Activated CD8-positive, alpha-beta memory T cell treated with anti-CD3 and anti-CD28 coated beads for 24 hours (primary cell): ENCODE measurements around the gene RALY.
A peak's percentile ranks its signal among the peaks of the same experiment; 100 is the strongest.
"Not testable (repeated sequence)": the region's sequence is repeated elsewhere in the genome, so short reads cannot be mapped to it uniquely, and the experiment has no call there.

ENCODE experiments used
- DNase-seq: peaks from one replicate; pipeline ENCODE4 v3.0.0-alpha.2; 2020

RALY gene

GRCh38 chr20:34018166-34018565 is 24.5 kb downstream of the RALY start:
- no peak for DNase-seq

GRCh38 chr20:34022151-34022838 is 28.6 kb downstream of the RALY start:
- DNase-seq: no peak

- DNase-seq: no peak
Observed at GRCh38 chr20:34022839-34023234, 29.1 kb downstream of the RALY start.

- no peak for DNase-seq
Observed at GRCh38 chr20:34023937-34024722, 30.4 kb downstream of the RALY start.

GRCh38 chr20:34024723-34025351 is 31.1 kb downstream of the RALY start:
- DNase-seq: no peak

- DNase-seq: not testable (repeated sequence)
Observed at GRCh38 chr20:34028013-34028412, 34.3 kb downstream of the RALY start.

GRCh38 chr20:34029415-34029814 is 35.7 kb downstream of the RALY start:
- no peak for DNase-seq

- DNase-seq: no peak
Observed at GRCh38 chr20:34030456-34030855, 36.7 kb downstream of the RALY start.

GRCh38 chr20:34033903-34034302 is 40.2 kb downstream of the RALY start:
- DNase-seq: no peak

GRCh38 chr20:34037121-34037520 is 43.4 kb downstream of the RALY start:
- DNase-seq: peak; percentile 76

GRCh38 chr20:34037767-34038166 is 44.1 kb downstream of the RALY start:
- no peak for DNase-seq

GRCh38 chr20:34040300-34040995 is 46.7 kb downstream of the RALY start:
- no peak for DNase-seq

GRCh38 chr20:34041226-34041625 is 47.5 kb downstream of the RALY start:
- no peak for DNase-seq

- DNase-seq: no peak
Observed at GRCh38 chr20:34042262-34042661, 48.6 kb downstream of the RALY start.

GRCh38 chr20:34043025-34043424 is 49.3 kb downstream of the RALY start:
- DNase-seq: no peak

- no peak for DNase-seq
Observed at GRCh38 chr20:34045294-34045693, 51.6 kb downstream of the RALY start.

- no peak for DNase-seq
Observed at GRCh38 chr20:34045930-34046725, 52.4 kb downstream of the RALY start.

- no peak for DNase-seq
Observed at GRCh38 chr20:34047010-34047687, 53.4 kb downstream of the RALY start.

GRCh38 chr20:34047917-34048316 is 54.2 kb downstream of the RALY start:
- no peak for DNase-seq

GRCh38 chr20:34049389-34049788 is 55.7 kb downstream of the RALY start:
- DNase-seq: no peak

- DNase-seq: no peak
Observed at GRCh38 chr20:34049897-34050695, 56.4 kb downstream of the RALY start.
